GM21723 (cell line): Measurements from ENCODE around the gene ARHGEF12.

Experiments
- ATAC-seq: cut with Tn5 transposase; IDR thresholded peaks from one replicate; pipeline ENCODE4 v1.9.1; 2021; ENCODE audit warnings: mild to moderate bottlenecking, moderate library complexity; ENCODE audit not compliant: unreplicated experiment

The ARHGEF12 gene

DNA sequence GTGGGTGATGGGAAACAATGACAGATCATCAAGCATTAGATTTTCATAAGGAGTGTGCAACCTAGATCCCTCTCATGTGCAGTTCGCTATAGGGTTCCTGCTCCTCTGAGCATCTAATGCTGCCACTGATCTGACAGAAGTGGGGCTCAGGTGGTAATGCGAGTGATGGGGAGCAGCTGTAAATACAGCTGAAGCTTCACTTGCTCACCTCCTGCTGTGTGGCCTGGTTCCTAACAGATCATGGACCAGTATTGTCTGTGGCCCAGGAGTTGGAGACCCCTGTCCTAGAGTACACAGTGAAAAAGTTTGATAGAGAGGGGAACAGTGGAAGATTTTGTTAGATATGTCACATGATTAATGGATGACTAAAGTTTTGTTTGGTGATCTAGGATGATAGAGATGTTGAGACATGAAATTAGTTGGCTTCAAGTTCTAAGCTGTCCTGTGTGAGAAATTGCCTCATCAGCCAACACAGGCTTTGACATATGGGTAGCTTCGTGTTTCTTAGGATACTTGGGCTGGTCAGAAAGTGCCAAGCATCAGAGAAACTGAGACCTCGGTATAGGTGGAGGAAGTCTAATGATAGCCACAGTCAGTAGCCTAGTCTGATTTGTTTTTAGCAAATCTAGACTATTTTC, 47.4 kb downstream of the ARHGEF12 start:
- no peak for ATAC-seq

DNA sequence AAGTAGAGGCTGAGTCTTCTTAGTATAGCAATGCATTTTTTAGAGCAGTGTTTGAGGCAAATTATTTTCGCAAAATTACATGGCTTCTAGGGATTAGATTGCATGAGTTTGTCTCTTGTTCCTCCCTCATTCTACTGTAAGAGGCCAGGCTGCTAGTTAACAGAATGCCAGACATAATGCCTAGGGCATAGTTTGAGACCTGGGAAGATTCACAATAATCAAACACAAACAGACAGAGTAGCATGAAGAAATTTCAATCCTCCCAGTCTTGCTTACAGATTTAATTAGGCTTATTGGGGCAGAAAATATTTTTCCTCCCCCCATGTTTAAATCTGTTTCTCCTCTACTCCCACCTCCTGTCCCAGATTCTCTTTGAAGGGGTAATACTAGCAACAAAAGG, 48.3 kb downstream of the ARHGEF12 start:
- no peak for ATAC-seq

DNA sequence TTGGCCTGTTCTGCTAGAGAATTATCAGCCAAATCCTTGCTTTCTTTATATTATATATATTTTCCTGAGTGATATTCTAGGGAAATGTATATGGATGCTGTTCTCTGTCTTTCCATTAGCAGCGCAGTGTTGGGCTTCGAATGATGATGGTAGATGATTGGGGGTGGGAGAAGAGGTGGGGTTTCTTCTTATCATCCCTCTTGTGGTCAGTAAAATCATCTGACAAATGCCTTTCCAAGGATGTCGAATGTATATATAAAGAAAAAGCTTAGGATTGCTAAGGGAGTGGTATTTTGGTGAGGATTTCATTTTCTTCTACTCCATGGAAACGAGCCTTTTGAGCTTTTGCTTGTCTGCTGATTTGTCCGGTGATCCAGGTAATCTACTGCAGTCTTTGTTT, 48.9 kb downstream of the ARHGEF12 start:
- no peak for ATAC-seq

DNA sequence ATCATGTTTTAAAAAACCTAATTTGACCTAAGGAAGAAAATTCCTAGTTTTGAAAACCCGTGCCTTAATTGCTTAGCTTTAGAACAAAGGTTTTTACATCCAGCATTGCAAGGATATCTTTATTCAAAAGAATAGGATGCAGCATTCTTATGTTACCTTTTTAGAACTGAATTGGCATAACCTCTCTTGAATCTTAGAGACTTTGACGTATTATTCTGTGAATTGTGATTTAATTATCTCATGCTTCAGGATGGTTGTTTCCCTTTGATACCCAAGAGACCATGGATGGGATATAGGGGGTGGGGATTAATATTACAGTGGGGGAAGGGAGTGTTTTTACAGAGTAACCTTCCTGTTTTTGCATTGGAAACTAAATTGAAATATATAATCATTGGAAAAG, 49.4 kb downstream of the ARHGEF12 start:
- no peak for ATAC-seq

DNA sequence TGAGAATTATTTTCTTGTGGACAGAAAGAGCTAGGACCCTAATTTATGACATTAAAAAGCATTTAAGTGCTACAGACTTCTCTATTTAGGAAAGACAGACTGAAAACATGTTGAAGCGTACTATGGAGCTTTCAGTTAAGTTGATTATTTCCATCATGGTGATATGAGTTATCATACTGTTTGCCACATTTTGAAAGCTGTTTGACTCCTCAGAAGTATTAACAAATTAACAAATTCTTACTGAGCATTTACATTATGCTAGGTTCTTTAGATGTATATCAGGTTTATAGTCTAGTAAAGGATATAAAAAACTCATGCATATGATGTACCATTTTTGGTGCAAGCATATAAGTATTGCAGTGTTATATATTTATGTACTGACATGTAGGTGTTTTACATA, 50.1 kb downstream of the ARHGEF12 start:
- ATAC-seq: no peak

DNA sequence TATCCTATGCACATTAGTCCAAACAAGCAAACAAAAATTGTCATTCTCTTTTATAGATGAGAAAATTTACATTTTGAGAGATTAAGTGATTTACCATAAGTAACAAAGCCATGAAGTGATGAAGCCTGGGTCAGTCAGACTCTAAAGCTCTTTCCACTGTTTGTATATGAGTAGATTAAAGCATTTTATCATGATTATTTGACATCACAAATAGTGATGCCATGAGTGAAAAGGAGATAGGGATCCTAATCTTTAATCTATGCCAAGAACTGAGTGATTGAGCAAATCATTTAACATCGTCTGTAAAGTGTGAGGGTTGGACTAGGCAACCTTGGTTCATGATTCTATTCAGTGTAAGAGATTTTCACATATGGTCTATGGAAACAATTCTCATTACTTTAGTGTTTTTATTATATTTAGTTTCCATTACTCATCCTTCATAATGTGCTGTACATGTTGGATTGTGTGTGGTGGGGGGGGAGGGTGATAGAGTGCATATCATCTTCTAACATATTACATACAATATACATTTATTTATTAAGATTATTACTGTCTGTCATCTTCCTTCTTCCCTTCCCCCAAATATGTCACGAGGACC, 50.7 kb downstream of the ARHGEF12 start:
- no peak for ATAC-seq

DNA sequence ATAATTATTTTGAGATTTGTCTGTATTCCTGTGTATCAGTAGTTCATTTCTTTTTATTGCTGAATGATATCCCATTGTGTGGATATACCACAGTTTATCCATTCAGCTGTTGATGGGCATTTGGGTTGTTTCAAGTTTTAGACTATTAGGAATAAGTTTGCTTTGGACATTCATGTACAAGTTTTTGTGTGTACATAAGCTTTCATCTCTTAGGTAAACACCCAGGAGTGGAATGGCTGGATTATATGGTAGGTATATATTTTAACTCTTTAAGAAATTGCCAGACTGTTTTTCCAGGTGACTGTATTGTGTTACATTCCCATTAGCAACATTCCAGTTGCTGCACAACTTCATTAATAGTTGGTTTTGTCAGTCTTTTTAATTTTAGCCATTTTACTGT, 52.0 kb downstream of the ARHGEF12 start:
- no peak for ATAC-seq

DNA sequence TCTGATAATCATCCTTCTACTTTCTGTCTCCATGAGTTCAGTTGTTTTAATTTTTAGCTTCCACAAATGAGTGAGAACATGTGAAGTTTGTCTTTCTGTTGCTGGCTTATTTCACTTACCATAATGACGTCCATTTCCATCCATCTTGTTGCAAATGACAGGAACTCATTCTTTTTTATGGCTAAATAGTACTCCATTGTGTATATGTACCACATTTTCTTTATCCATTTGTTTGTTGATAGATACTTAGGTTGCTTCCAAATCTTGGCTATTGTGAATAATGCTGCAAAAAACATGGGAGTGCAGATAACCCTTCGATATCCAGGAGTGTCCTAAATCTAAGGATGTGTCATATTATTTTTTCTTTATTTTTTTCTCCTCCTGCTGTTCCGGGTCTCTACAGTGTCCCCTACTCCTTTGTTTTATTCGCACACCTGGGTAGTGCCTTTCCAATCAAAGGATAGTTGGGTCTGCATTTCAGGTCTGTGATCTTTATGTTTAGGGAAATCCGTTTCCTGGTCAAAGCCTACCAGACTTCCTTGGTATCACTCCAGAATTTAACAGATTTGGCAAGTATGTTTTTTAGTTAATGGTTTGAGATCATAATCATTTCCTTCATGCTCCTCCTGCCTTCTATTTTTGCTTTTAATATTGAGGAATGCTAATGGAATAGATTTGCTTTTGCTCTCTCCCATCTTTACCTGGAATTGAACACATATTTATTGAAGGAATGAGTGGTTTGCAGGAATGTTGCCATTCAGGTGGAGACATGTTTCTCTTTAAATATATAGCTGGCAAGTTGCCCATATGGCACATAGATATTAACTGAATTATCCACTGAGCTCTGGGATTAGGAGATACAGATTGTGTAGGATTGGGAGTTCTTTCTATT, 53.7 kb downstream of the ARHGEF12 start:
- no peak for ATAC-seq

DNA sequence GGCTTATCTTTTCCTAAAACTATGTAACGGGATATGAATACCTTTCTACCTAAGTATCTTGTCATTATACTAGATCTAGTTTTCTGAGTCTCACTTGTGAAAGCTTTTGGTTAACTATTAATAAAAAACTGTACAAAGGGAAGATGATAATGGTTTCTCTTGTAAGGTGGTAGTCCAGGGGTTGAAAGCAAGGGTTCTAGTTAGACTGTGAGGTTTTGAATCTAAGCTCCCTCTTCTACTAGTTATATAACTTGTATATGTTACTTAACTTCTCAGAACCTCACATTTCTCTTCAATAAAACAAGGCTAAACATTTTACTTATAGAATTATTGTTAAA, 54.3 kb downstream of the ARHGEF12 start:
- no peak for ATAC-seq

DNA sequence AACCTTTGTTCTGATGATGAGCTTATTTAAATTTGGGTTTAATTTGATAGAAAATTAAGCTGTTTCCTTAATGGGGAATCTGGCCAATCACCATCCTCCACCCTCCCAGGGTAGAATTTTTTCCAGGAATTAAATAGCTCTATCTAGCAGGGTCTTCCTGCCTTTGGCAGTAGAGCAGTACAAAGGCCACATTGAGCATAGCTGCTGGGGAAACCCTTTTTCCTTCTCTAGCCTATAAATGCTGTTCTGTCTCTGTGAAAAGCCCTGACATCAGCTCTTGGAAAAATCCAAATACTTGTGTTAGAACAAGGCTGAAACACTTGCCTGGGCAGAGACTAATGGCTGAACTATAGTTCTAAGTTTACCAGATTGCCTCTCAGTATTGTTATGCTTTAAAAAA, 55.1 kb downstream of the ARHGEF12 start:
- ATAC-seq: no peak

DNA sequence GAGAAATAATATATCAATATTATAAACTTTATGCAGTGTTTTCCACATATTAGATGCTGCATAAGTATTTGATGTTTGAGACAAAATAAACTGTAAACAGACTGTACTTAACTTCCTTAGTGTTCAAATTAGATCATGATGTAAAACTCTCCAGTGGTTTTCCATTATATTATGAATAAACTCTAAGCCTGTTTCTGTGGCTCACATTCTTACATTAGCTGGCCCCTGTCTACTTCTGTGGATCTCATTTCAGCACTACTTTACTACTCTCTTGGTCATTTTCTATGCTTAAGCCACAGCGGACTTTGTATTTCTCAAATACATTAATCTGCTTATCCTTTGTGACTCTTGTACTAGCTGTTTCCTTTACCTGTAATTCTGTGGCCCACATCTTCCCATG, 55.6 kb downstream of the ARHGEF12 start:
- no peak for ATAC-seq

DNA sequence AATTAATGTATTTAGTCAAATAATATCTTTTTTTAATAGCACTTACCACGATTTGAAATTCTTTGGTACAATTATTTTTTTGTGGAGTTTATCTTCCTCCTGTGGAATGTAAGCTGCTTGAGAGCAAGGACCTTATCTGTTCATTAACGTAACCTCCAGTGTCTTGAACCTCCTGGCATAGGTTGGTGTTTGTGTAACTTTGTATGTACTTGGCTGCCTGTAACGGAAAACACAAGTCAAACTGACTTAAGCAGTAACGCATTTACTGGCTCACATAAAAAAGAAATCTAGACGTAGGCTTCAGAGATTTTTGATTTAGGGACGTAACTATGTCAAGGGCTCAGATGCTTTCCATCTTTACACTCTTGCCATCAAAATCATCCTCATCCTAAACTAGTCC, 56.1 kb downstream of the ARHGEF12 start:
- ATAC-seq: no peak

DNA sequence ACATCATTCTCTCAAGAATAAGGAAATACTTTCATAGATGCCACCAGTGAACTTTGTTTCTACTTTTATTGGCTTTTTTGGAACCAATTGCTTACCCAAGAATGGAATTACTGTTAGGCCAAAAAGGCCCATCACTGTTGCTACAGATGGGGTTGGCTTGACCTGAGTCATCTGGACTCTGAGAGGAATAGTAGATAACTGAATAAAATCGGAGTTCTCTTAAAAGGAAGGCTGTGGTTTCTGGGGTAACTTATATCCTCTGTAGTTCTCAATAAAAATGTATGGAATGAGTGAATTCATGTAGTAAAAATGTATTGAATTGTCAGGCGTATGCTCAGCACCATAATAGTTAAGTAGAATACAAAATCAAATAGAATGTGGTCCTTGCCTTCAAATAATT, 56.6 kb downstream of the ARHGEF12 start:
- ATAC-seq: no peak

DNA sequence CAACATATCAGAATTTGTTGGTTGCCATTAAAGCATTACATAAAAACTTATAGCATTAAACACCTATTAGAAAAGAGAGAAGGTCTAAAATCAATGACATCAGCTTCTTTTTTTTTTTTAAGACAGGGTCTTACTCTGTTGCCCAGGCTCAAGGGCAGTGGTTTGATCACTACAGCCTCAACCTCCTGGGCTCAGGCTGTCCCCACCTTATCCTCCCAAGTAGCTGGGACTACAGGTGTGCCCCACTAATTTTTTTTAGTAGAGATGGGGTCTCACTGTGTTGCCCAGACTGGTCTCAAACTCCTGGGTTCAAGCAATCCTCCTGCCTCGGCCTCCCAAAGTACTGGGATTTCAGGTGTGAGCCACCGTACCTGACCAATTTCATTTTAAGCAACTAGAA, 57.9 kb downstream of the ARHGEF12 start:
- no peak for ATAC-seq

DNA sequence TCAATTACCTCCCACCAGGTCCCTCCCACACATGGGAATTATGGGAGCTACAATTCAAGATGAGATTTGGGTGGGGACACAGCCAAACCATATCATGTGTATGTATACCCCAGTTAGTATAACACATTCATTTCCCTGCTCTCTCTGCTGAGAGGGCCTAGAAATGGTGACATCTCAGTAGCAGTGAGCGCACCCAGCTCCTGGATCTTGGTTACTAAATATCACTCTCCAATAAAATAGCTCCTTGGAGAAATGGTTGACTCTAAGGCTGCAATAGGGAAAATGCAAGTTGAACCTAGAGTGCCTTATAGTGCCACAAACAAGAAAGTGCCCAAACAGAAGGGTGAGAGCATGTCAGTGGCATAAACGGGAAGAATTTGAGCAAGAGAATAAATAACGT, 59.6 kb downstream of the ARHGEF12 start:
- no peak for ATAC-seq

DNA sequence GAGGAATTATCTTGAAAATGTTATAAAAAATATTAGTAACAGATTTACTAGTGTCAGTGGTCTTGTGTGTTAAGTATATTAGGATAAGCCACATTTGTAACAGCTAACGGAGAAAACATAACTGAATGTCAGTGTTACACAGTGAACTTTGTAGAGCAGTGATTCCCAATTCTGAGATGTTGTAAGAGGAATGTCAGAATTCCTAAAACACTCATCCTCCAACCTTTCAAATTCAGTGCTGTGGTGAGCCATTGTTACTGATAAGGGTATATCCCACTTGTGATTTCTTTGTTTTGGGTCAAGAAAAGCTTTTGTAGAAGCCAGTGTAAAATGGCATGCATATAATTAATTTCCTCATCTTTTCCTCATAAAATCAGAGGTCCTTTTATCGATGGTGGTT, 61.9 kb downstream of the ARHGEF12 start:
- no peak for ATAC-seq

DNA sequence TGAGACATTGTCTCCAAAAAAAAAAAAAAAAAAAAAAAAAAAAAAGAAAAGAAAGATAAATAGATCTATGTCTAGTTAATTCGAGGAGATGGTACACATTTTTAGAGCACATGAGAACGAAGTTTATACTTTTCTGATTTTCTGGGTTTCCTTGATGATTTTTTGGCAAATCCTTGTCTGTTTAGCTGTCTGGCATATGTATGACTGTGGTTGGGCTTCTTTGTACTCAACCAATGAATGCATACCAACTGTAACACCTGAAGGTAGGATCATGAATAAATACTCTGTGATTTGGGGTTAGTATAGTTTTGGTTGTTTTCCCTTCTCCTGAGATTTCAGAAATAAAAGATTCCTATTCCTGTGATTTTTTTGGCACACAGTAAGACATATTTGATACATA, 63.1 kb downstream of the ARHGEF12 start:
- no peak for ATAC-seq

DNA sequence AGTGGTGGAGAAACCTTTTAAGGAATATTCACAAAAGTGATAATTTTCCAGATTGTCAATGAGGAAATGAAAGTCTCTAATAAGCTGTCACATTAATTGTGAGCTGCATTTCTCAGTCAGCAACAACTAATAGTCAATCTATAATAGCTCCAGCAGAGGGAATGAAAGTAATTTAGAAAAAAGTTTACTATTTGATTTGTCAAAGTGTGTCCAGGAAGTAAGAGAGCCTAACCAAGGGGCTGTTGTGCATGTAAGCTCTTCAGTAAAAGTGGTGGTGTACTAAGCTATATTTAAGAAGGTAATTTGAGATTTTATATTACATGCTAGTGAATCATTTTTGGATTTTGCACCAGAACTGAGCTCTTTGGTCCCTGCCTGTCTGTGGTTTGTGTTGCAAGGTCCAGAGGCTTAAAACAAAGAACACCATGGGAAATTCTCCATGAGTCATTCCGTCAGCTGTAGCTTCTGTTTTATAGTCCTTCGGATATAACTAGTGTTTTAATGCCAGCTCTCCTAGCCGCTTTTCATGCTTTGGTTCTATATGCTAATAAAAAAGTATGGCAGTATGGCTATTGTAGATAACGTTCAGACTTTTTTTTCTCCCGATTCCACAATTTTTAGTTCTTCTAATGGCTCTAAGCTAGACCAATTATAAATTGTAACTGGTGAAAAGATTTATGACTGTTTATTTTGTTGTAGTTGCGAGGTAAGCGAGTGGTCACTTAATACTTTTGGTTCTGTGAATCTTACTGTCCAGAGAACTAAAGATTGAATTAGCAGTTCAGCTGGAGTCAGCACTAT, 64.6 kb downstream of the ARHGEF12 start:
- ATAC-seq: no peak

DNA sequence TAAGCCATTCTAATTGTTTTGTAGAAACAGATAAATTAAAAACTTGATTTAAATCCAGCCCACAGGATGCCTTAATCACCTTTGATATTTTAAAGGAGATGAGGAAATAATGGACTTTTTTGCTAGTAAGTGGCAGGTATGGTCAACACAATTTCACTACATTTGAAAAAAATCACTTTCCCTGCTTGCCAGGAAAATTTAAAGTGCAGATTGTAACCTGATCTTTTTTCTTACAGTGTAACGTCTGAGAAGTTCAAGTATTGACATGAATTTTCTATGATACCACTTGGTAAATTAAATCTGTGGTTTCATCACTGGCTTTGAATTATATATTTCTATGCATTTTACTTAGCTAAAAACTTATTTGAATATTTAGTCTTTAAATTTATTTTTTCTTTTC, 65.3 kb downstream of the ARHGEF12 start:
- ATAC-seq: no peak

DNA sequence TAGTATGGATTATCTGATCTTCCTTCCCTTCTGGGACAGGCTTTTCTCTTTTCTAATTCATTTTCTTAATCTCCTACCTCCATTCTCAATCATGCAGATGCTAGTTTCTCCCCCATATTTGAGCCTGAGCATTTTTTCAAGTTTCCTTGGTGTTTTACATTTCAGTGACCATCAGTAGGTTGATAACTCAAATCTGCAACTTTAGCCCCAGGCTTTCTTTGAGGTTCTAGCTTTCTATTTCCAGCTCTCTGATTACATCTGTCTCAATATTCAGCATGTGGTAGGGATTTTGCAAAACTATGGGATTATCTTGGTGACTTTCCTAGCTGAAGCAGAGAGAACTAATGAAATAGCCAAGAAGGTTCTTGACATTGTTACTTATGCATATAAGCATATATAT, 67.8 kb downstream of the ARHGEF12 start:
- no peak for ATAC-seq

DNA sequence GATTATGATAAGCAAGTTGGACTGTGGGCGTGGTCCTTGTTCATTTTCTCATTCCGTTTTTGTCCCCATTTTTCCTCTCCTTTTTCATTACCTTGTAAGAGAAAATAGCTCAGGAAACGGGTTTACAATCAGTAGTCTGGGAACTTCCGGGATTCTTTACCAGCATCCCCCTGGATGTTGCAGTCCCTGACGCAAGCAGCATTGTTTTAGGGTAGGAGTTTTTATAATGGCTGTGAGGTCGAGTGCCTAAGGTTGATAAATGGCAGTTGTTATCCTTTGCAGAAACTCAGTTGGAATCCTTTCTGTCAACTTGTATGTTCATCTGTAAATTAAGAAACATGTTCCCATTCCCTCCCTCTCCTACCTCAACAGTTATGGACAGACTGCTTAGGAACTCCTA, 68.3 kb downstream of the ARHGEF12 start:
- ATAC-seq: no peak

DNA sequence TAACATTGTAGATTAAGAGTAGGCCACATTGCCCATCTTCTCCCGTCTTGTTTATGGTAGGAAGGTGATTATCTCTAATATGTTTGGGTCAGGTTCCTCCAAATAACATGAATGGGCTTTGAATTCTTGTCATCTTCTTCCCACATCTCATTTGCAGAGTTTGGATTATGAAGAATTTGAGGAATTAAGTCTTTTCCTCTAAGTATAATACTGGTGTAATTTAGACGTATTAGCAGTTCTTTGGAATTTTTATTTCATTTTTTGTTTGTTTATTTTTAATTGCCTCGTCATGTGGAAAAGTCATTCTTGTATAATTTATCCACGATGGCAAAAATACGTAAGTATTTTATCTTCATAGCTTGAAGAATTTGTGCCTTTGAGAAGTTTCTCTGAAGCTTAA, 73.4 kb downstream of the ARHGEF12 start:
- no peak for ATAC-seq
